IPS DF 6.9 (cell line): ENCODE data around the gene MAGEA9B.
"Not testable (repeated sequence)": the region's sequence is repeated elsewhere in the genome, so short reads cannot be mapped to it uniquely, and the experiment has no call there.

Experiments used
- DNase-seq: peaks from one replicate; pipeline ENCODE4 v3.0.0-alpha.2; 2013; ENCODE audit warnings: low read depth, low spot score
- H3K27ac ChIP-seq: one replicate; pipeline ENCODE4 v1.5.1; 2013; ENCODE audit warnings: low read length, control low read depth
- H3K27me3 ChIP-seq: 2 replicates; pipeline ENCODE4 v1.6.1; 2013; ENCODE audit warnings: mild to moderate bottlenecking, low read length; ENCODE audit not compliant: control insufficient read depth, insufficient read depth
- H3K36me3 ChIP-seq: 2 replicates; pipeline ENCODE4 v1.6.1; 2013; ENCODE audit warnings: low read length; ENCODE audit not compliant: control insufficient read depth, insufficient read depth
- H3K4me1 ChIP-seq: 2 replicates; pipeline ENCODE4 v1.6.1; 2013; ENCODE audit warnings: low read length; ENCODE audit not compliant: control insufficient read depth, insufficient read depth
- H3K4me3 ChIP-seq: 2 replicates; pipeline ENCODE4 v1.5.1; 2013; ENCODE audit warnings: mild to moderate bottlenecking, low read length
- H3K9me3 ChIP-seq: 2 replicates; pipeline ENCODE4 v1.6.1; 2013; ENCODE audit warnings: low read length, inconsistent platforms; ENCODE audit not compliant: control insufficient read depth, insufficient read depth
- WGBS: extraction: QIAGEN DNeasy Blood & Tissue Kit; methylation state at CpG from one replicate; pipeline ENCODE4 v1.1.7; 2013; ENCODE audit warnings: mixed read lengths, missing lambda C conversion rate; ENCODE audit not compliant: insufficient read length, insufficient coverage; 5-methylcytosine and 5-hydroxymethylcytosine counted together

MAGEA9B gene

DNA sequence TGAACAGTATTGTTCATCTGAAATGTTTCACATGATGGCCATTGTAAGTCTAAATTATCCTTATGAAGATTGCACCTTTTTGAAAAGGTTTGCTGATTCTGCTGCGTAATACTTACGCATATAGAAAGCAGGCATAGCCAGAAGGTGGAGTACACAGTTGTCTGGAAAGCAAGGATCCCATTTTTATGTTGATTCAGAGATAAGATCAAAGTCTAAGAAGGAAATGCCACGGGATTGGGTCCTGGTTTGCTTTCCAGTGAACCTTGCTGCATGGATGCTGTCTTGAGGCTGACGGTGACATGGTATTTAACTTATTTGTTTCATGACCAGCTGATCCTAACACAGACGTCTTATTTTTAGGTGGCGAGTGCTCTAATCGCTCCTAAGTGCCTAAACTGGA lies 15.5 kb downstream of the MAGEA9B start:
- no CpG with 5 or more reads among the region's 7 CpGs for whole genome bisulfite sequencing
- Histone ChIP-seq H3K4me3 (no peak overlapping the region), H3K36me3 (no peaks in the 10 kb centered on the region), H3K9me3 (no peaks in the 10 kb centered on the region), H3K4me1 (no peaks in the 10 kb centered on the region), H3K27ac (no peak overlapping the region), H3K27me3 (no peaks in the 10 kb centered on the region)
- DNase-seq = no peak

GRCh38 chrX:149570668-149571067 lies 16.6 kb downstream of the MAGEA9B start:
- Histone ChIP-seq H3K4me3 (no peak overlapping the region), H3K9me3 (no peaks in the 10 kb centered on the region), H3K4me1 (no peaks in the 10 kb centered on the region), H3K27me3 (no peaks in the 10 kb centered on the region), H3K27ac (no peak overlapping the region), H3K36me3 (no peaks in the 10 kb centered on the region)
- no CpG with 5 or more reads among the region's 6 CpGs for WGBS
- DNase-seq = no peak

GRCh38 chrX:149569770-149570169 lies 17.5 kb downstream of the MAGEA9B start:
- Histone ChIP-seq H3K4me3 (no peak overlapping the region), H3K27ac (no peak overlapping the region), H3K27me3 (no peaks in the 10 kb centered on the region), H3K36me3 (no peaks in the 10 kb centered on the region), H3K9me3 (no peaks in the 10 kb centered on the region), H3K4me1 (no peaks in the 10 kb centered on the region)
- no peak for DNase-seq
- no CpG with 5 or more reads among the region's 2 CpGs for WGBS

DNA sequence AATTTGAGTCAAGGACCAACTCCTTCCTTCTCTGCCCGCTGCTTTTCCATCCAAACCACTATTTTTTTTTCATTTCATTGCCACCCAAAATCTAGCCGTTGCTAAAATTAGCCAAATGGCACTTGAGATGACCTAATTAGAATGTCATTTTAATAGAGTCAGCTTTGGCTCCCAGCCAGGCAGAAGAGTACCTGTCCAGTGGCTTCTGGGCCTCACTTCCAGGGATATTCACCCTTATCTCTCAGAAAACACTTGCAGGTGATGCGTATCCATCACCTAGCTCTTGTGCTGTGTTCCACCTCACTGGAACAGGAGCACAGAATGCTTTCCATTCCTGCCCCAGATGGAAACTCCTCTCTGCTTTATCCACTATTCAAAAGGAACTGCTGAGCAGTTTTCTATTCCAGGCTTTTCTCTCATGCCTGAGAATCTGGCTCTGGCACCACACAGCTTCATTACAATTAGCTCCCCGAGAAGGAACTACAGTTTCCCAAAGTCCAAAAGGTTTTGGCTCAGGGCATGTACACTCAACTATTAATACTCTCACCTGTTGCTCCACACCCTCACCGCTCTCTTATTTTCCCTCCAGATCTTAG lies 18.5 kb downstream of the MAGEA9B start:
- no CpG with 5 or more reads among the region's 5 CpGs for WGBS
- Histone ChIP-seq H3K9me3 (no peaks in the 10 kb centered on the region), H3K27me3 (no peaks in the 10 kb centered on the region), H3K4me3 (no peak overlapping the region), H3K4me1 (no peaks in the 10 kb centered on the region), H3K27ac (no peak overlapping the region), H3K36me3 (no peaks in the 10 kb centered on the region)
- DNase-seq = no peak

- Histone ChIP-seq H3K4me3 (no peak overlapping the region), H3K9me3 (no peaks in the 10 kb centered on the region), H3K27me3 (no peaks in the 10 kb centered on the region), H3K36me3 (no peaks in the 10 kb centered on the region), H3K4me1 (no peaks in the 10 kb centered on the region), H3K27ac (no peak overlapping the region)
- WGBS = no CpG with 5 or more reads among the region's 7 CpGs
- DNase-seq = no peak
These were observed 19.4 kb downstream of the MAGEA9B start for GRCh38 chrX:149567621-149568417.

- Histone ChIP-seq H3K4me3 (no peak overlapping the region), H3K9me3 (no peaks in the 10 kb centered on the region), H3K4me1 (no peaks in the 10 kb centered on the region), H3K36me3 (no peaks in the 10 kb centered on the region), H3K27ac (no peak overlapping the region), H3K27me3 (no peaks in the 10 kb centered on the region)
- DNase-seq = no peak
- WGBS = no CpG with 5 or more reads among the region's 4 CpGs
These were observed 23.9 kb downstream of the MAGEA9B start for GRCh38 chrX:149563359-149563758.

DNA sequence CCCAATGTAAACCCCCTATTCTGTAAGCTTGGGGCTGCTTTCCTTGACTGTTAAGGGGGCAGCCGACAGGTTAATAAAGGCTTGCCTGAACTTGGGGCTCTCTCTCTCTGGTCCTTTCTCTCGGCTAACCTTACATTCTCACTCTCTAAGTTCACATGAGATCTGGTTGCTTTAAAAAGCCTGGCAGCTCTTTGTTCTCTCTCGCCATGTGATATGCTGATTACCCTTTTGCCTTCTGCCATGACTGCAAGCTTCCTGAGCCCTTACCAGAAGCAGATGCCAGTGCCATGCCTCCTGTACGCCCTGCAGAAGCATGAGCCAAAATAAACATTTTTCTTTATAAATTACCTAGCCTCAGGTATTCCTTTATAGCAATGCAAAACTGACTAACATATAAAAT lies 32.0 kb downstream of the MAGEA9B start:
- H3K4me1 ChIP-seq, H3K9me3 ChIP-seq, DNase-seq, H3K27me3 ChIP-seq, H3K36me3 ChIP-seq, H3K27ac ChIP-seq, H3K4me3 ChIP-seq: not testable (repeated sequence)
- no CpG with 5 or more reads among the region's 4 CpGs for WGBS

- not testable (repeated sequence) for H3K27me3 ChIP-seq, H3K4me3 ChIP-seq, H3K36me3 ChIP-seq, H3K4me1 ChIP-seq, H3K27ac ChIP-seq, DNase-seq, H3K9me3 ChIP-seq
- WGBS = no CpG with 5 or more reads among the region's 6 CpGs
These were observed 35.4 kb downstream of the MAGEA9B start for GRCh38 chrX:149551939-149552248.

- no CpG with 5 or more reads among the region's 4 CpGs for WGBS
- H3K27me3 ChIP-seq, H3K4me3 ChIP-seq: not testable (repeated sequence)
These were observed 35.9 kb downstream of the MAGEA9B start for GRCh38 chrX:149551245-149551938.

GRCh38 chrX:149550454-149550853 lies 36.8 kb downstream of the MAGEA9B start:
- not testable (repeated sequence) for H3K9me3 ChIP-seq, H3K4me3 ChIP-seq, H3K4me1 ChIP-seq, H3K36me3 ChIP-seq, DNase-seq, H3K27ac ChIP-seq, H3K27me3 ChIP-seq
- no CpG with 5 or more reads among the region's 1 CpG for WGBS

More at GRCh38 chrX:149551245-149551938, 35.9 kb downstream of the MAGEA9B start:
- not testable (repeated sequence) for H3K9me3 ChIP-seq, H3K36me3 ChIP-seq, H3K27ac ChIP-seq, H3K4me1 ChIP-seq, DNase-seq
